Measurements from ENCODE around the gene LIME1. TPM values are rescaled to one million over a fixed set of nuclear protein-coding genes. Genes with fewer than 3 reads are reported as not detected.

Gene LIME1
- total RNA-seq, 1 experiment from 2014 or later = 4.5 TPM

DNA sequence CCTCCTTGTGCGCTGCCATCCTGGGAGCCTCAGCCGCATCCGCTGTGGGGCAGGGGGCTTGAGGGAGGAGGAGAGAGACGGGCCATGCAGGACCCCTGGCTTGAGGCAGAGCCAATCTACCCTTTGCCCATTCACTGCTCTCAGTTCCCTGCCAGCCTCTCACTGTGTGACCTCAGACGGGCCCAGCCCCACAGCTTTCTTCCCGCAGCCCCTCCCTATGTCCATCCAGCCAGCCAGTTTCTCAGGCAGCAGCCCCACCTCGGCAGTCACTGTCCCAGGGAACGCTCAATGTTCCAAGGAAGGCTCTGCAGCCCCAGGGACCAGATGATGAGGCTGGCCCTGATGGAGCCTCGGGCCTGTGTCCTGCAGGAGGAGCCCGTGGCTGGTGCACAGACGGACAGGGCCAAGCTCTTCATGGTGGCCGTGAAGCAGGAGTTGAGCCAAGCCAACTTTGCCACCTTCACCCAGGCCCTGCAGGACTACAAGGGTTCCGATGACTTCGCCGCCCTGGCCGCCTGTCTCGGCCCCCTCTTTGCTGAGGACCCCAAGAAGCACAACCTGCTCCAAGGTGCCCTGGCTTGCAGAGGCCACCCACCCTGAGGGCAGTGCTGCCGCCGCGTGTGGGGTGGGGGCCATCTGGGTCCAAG is 43.9 kb upstream of the LIME1 start (continued):
- TF ChIP-seq, protein P1, sequence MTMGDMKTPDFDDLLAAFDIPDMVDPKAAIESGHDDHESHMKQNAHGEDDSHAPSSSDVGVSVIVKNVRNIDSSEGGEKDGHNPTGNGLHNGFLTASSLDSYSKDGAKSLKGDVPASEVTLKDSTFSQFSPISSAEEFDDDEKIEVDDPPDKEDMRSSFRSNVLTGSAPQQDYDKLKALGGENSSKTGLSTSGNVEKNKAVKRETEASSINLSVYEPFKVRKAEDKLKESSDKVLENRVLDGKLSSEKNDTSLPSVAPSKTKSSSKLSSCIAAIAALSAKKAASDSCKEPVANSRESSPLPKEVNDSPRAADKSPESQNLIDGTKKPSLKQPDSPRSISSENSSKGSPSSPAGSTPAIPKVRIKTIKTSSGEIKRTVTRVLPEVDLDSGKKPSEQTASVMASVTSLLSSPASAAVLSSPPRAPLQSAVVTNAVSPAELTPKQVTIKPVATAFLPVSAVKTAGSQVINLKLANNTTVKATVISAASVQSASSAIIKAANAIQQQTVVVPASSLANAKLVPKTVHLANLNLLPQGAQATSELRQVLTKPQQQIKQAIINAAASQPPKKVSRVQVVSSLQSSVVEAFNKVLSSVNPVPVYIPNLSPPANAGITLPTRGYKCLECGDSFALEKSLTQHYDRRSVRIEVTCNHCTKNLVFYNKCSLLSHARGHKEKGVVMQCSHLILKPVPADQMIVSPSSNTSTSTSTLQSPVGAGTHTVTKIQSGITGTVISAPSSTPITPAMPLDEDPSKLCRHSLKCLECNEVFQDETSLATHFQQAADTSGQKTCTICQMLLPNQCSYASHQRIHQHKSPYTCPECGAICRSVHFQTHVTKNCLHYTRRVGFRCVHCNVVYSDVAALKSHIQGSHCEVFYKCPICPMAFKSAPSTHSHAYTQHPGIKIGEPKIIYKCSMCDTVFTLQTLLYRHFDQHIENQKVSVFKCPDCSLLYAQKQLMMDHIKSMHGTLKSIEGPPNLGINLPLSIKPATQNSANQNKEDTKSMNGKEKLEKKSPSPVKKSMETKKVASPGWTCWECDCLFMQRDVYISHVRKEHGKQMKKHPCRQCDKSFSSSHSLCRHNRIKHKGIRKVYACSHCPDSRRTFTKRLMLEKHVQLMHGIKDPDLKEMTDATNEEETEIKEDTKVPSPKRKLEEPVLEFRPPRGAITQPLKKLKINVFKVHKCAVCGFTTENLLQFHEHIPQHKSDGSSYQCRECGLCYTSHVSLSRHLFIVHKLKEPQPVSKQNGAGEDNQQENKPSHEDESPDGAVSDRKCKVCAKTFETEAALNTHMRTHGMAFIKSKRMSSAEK (CRISPR knock-in tag; IDR thresholded peaks at IDR 0.05; ENCODE audit: borderline replicate concordance) = no peak
- TF ChIP-seq TCF7 (CRISPR knock-in tag; IDR thresholded peaks at IDR 0.05; ENCODE audit: low read depth) (no peak), ZNF671 (CRISPR knock-in tag; IDR thresholded peaks at IDR 0.05) (no peak)
- TF ChIP-seq, protein P2, sequence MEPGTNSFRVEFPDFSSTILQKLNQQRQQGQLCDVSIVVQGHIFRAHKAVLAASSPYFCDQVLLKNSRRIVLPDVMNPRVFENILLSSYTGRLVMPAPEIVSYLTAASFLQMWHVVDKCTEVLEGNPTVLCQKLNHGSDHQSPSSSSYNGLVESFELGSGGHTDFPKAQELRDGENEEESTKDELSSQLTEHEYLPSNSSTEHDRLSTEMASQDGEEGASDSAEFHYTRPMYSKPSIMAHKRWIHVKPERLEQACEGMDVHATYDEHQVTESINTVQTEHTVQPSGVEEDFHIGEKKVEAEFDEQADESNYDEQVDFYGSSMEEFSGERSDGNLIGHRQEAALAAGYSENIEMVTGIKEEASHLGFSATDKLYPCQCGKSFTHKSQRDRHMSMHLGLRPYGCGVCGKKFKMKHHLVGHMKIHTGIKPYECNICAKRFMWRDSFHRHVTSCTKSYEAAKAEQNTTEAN (CRISPR knock-in tag; IDR thresholded peaks at IDR 0.05) = no peak
- TF ChIP-seq, protein P3, sequence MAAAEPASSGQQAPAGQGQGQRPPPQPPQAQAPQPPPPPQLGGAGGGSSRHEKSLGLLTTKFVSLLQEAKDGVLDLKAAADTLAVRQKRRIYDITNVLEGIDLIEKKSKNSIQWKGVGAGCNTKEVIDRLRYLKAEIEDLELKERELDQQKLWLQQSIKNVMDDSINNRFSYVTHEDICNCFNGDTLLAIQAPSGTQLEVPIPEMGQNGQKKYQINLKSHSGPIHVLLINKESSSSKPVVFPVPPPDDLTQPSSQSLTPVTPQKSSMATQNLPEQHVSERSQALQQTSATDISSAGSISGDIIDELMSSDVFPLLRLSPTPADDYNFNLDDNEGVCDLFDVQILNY (CRISPR knock-in tag; IDR thresholded peaks at IDR 0.05) = no peak
- TF ChIP-seq, protein P4, sequence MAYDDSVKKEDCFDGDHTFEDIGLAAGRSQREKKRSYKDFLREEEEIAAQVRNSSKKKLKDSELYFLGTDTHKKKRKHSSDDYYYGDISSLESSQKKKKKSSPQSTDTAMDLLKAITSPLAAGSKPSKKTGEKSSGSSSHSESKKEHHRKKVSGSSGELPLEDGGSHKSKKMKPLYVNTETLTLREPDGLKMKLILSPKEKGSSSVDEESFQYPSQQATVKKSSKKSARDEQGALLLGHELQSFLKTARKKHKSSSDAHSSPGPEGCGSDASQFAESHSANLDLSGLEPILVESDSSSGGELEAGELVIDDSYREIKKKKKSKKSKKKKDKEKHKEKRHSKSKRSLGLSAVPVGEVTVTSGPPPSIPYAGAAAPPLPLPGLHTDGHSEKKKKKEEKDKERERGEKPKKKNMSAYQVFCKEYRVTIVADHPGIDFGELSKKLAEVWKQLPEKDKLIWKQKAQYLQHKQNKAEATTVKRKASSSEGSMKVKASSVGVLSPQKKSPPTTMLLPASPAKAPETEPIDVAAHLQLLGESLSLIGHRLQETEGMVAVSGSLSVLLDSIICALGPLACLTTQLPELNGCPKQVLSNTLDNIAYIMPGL (CRISPR knock-in tag; IDR thresholded peaks at IDR 0.05) = no peak

DNA sequence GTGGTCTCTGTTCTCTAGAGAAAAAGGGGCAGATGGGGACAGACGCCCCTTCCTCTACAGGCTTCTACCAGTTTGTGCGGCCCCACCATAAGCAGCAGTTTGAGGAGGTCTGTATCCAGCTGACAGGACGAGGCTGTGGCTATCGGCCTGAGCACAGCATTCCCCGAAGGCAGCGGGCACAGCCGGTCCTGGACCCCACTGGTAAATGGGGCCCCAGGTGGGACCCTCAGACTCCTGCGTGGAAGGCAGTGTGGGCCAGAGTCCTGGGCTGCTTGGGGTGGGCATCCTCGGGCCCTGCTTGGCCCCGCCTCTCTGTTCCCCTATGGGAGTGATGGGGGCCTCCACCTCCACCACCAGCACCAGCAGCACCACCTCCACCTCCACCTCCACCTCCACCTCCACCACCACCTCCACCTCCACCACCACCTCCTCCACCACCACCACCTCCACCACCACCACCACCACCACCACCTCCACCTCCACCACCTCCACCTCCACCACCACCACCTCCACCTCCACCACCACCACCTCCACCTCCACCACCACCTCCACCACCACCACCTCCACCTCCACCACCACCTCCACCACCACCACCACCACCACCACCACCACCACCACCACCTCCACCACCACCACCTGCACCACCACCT is 43.3 kb upstream of the LIME1 start:
- H3K27ac Mint-ChIP-seq = no peak overlapping the region
- CTCF ChIA-PET = no interaction called here
- H3K9me3 Mint-ChIP-seq = no peaks in the 10 kb centered on the region

More for the DNA sequence above, 43.3 kb upstream of the LIME1 start:
- peaks cover 7% of the 10 kb centered on the region for H3K4me1 Mint-ChIP-seq
- H3K27me3 Mint-ChIP-seq (ENCODE audit: low read depth) = peaks cover 3% of the 10 kb centered on the region; the same call in 1 of the 2 replicates
- TF ChIP-seq, protein P5, sequence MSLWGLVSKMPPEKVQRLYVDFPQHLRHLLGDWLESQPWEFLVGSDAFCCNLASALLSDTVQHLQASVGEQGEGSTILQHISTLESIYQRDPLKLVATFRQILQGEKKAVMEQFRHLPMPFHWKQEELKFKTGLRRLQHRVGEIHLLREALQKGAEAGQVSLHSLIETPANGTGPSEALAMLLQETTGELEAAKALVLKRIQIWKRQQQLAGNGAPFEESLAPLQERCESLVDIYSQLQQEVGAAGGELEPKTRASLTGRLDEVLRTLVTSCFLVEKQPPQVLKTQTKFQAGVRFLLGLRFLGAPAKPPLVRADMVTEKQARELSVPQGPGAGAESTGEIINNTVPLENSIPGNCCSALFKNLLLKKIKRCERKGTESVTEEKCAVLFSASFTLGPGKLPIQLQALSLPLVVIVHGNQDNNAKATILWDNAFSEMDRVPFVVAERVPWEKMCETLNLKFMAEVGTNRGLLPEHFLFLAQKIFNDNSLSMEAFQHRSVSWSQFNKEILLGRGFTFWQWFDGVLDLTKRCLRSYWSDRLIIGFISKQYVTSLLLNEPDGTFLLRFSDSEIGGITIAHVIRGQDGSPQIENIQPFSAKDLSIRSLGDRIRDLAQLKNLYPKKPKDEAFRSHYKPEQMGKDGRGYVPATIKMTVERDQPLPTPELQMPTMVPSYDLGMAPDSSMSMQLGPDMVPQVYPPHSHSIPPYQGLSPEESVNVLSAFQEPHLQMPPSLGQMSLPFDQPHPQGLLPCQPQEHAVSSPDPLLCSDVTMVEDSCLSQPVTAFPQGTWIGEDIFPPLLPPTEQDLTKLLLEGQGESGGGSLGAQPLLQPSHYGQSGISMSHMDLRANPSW (CRISPR knock-in tag; conservative IDR thresholded peaks at IDR 0.05; ENCODE audit: low read depth) = no peak
- TF ChIP-seq, protein P6, sequence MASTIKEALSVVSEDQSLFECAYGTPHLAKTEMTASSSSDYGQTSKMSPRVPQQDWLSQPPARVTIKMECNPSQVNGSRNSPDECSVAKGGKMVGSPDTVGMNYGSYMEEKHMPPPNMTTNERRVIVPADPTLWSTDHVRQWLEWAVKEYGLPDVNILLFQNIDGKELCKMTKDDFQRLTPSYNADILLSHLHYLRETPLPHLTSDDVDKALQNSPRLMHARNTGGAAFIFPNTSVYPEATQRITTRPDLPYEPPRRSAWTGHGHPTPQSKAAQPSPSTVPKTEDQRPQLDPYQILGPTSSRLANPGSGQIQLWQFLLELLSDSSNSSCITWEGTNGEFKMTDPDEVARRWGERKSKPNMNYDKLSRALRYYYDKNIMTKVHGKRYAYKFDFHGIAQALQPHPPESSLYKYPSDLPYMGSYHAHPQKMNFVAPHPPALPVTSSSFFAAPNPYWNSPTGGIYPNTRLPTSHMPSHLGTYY (CRISPR knock-in tag; IDR thresholded peaks at IDR 0.05) = no peak
- TF ChIP-seq, protein P7, sequence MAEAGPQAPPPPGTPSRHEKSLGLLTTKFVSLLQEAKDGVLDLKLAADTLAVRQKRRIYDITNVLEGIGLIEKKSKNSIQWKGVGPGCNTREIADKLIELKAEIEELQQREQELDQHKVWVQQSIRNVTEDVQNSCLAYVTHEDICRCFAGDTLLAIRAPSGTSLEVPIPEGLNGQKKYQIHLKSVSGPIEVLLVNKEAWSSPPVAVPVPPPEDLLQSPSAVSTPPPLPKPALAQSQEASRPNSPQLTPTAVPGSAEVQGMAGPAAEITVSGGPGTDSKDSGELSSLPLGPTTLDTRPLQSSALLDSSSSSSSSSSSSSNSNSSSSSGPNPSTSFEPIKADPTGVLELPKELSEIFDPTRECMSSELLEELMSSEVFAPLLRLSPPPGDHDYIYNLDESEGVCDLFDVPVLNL (CRISPR knock-in tag; IDR thresholded peaks at IDR 0.05; ENCODE audit: borderline replicate concordance, low read depth) = no peak
- TF ChIP-seq ETV6 (CRISPR knock-in tag; IDR thresholded peaks at IDR 0.05) = no peak
- no peak for TF ChIP-seq NR2C2 (CRISPR knock-in tag; IDR thresholded peaks at IDR 0.05)
- TF ChIP-seq, protein P2 (CRISPR knock-in tag; IDR thresholded peaks at IDR 0.05) = no peak
- TF ChIP-seq ZNF423 (CRISPR knock-in tag; IDR thresholded peaks at IDR 0.05) = no peak
- no peak for TF ChIP-seq ZBTB21 (CRISPR knock-in tag; IDR thresholded peaks at IDR 0.05; ENCODE audit: borderline replicate concordance)
- H3K36me3 Mint-ChIP-seq = peaks cover 14% of the 10 kb centered on the region
- ATAC-seq = no peak
- no peak overlapping the region for H3K4me3 Mint-ChIP-seq
- POLR2A ChIA-PET = no interaction called here
- no peak for DNase-seq (ENCODE audit: low spot score)

All from WTC11 (cell line).